H1 (cell line): ENCODE results near the gene VDR.

Experiments
- BCL11A ChIP-seq, 2 experiments: IDR thresholded peaks; one replicate each; pipeline ENCODE4 v1.6.1; 2011; ENCODE audit warnings: low read depth in 2 of 2, low read length in 2 of 2, mild to moderate bottlenecking in 2 of 2
- CEBPB ChIP-seq: IDR thresholded peaks from 2 replicates; pipeline ENCODE4 v1.6.1; 2012; ENCODE audit warnings: low read depth, low read length
- EZH2 ChIP-seq: fragments of 200-600 bp; sonication (generic); IDR thresholded peaks from 2 replicates; pipeline ENCODE4 v1.7.1; 2012; ENCODE audit warnings: low read depth, mild to moderate bottlenecking, moderate library complexity, low read length, inconsistent platforms; ENCODE audit not compliant: severe bottlenecking
- FOSL1 ChIP-seq: IDR thresholded peaks from 2 replicates; pipeline ENCODE4 v1.6.1; 2011; ENCODE audit warnings: mild to moderate bottlenecking, low read depth, low read length, moderate library complexity; ENCODE audit not compliant: insufficient read depth
- GABPA ChIP-seq: IDR thresholded peaks from 2 replicates; pipeline ENCODE4 v1.6.1; 2011; ENCODE audit warnings: mild to moderate bottlenecking, low read length, moderate library complexity, borderline replicate concordance; ENCODE audit not compliant: insufficient read depth
- POLR2A ChIP-seq, 2 experiments: IDR thresholded peaks; 1 replicate in 1 of 2; 2 replicates in 1 of 2; pipeline ENCODE4 v1.6.1; 2011; ENCODE audit warnings: low read depth in 2 of 2, low read length in 2 of 2, mild to moderate bottlenecking in 2 of 2; ENCODE audit errors: control extremely low read depth in 1 of 2
- SRF ChIP-seq: IDR thresholded peaks from 2 replicates; pipeline ENCODE4 v1.6.1; 2011; ENCODE audit warnings: mild to moderate bottlenecking, low read depth, low read length, moderate library complexity
- YY1 ChIP-seq: IDR thresholded peaks from 2 replicates; pipeline ENCODE4 v1.6.1; 2011; ENCODE audit warnings: low read depth, mild to moderate bottlenecking, low read length
- TF ChIP-seq, protein P1 (sequence below), 3 experiments: IDR thresholded peaks; 1 replicate in 2 of 3; 2 replicates in 1 of 3; pipeline versions ENCODE4 v1.5.1 to v1.6.1; 2011; ENCODE audit warnings: low read length in 3 of 3, mild to moderate bottlenecking in 3 of 3, inconsistent platforms in 2 of 3, low read depth in 1 of 3, moderate library complexity in 1 of 3; ENCODE audit not compliant: insufficient read depth in 1 of 3; ENCODE audit errors: control extremely low read depth in 1 of 3
- TF ChIP-seq, protein P2 (sequence below): IDR thresholded peaks from 2 replicates; pipeline ENCODE4 v1.6.1; 2012; ENCODE audit warnings: inconsistent platforms

DNA sequence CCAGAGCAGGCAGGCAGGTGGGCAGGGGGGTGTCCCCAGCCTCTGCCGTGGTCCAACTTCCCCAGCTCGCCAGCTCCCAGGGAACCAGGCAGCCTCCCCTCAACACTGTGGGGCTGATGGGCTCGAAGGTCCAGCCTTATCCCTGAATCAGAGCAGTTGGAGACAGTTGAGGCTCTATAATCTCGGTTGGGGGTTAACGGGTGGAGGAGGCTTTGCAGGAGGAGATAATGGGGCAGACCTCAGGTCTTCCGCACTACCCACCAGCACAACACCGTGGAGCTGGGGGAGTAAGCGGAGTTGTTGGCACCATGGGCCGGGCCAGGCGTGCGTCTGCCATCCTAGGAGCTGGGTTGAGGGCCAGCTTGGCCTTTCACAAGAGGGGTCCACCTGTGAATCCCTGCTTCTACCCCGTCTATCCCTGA lies 71.2 kb downstream of the VDR start:
- TF ChIP-seq, protein P1, sequence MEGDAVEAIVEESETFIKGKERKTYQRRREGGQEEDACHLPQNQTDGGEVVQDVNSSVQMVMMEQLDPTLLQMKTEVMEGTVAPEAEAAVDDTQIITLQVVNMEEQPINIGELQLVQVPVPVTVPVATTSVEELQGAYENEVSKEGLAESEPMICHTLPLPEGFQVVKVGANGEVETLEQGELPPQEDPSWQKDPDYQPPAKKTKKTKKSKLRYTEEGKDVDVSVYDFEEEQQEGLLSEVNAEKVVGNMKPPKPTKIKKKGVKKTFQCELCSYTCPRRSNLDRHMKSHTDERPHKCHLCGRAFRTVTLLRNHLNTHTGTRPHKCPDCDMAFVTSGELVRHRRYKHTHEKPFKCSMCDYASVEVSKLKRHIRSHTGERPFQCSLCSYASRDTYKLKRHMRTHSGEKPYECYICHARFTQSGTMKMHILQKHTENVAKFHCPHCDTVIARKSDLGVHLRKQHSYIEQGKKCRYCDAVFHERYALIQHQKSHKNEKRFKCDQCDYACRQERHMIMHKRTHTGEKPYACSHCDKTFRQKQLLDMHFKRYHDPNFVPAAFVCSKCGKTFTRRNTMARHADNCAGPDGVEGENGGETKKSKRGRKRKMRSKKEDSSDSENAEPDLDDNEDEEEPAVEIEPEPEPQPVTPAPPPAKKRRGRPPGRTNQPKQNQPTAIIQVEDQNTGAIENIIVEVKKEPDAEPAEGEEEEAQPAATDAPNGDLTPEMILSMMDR (IDR thresholded peaks at IDR 0.05; ENCODE audit: control extremely low read depth in 1 of 3, insufficient read depth in 1 of 3, low read depth in 1 of 3, low read length in 3 of 3) = no peak
- TF ChIP-seq YY1 = no peak
- no peak for TF ChIP-seq POLR2A (IDR thresholded peaks at IDR 0.05; ENCODE audit: control extremely low read depth in 1 of 2, low read depth in 2 of 2, low read length in 2 of 2)
- TF ChIP-seq, protein P2, sequence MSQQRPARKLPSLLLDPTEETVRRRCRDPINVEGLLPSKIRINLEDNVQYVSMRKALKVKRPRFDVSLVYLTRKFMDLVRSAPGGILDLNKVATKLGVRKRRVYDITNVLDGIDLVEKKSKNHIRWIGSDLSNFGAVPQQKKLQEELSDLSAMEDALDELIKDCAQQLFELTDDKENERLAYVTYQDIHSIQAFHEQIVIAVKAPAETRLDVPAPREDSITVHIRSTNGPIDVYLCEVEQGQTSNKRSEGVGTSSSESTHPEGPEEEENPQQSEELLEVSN = no peak
- no peak for TF ChIP-seq GABPA
- TF ChIP-seq FOSL1 = no peak
- no peak for TF ChIP-seq BCL11A (IDR thresholded peaks at IDR 0.05; ENCODE audit: low read depth in 2 of 2, low read length in 2 of 2)
- TF ChIP-seq EZH2 = no peak
- TF ChIP-seq CEBPB = no peak
- TF ChIP-seq SRF = no peak
